ENCODE measurements around the gene SP140L. TPM values are rescaled to one million over a fixed set of nuclear protein-coding genes. Genes with fewer than 3 reads are reported as not detected.
A peak's percentile ranks its signal among the peaks of the same experiment; 100 is the strongest.

The SP140L gene
- total and polyA plus RNA-seq, 10 of the 15 experiments (the other 5 are each of a cell fraction or from before 2014, with no cell fraction given) = 4.7 to 28.6 (median 15.0) TPM

GRCh38 chr2:230326453-230327417, at the start of gene SP140L (continued):
- TF ChIP-seq BCLAF1 (IDR thresholded peaks at IDR 0.05) (no peak), EGR1 (IDR thresholded peaks at IDR 0.05; ENCODE audit: borderline replicate concordance in 1 of 2, low read depth in 2 of 2, low read length in 2 of 2) (no peak), TBL1XR1 (IDR thresholded peaks at IDR 0.05; ENCODE audit: low read depth, low read length) (0 out of 2 replicates have a peak, but pooled peaks have one; percentile 19), IRF4 (IDR thresholded peaks at IDR 0.05; ENCODE audit: low read depth, low read length) (no peak), ZBTB11 (CRISPR knock-in tag; IDR thresholded peaks at IDR 0.05) (no peak), ESRRA (IDR thresholded peaks at IDR 0.05; ENCODE audit: low read length) (no peak), ETV6 (conservative IDR thresholded peaks at IDR 0.05 in 1 of 2, IDR thresholded peaks at IDR 0.05 in 1 of 2; ENCODE audit: borderline replicate concordance in 1 of 2, low read depth in 1 of 2) (peak in 1 of 2 experiments; percentile 74; a peak in 1 of 4 replicates), MYC (IDR thresholded peaks at IDR 0.05; ENCODE audit: insufficient read depth, insufficient read length, insufficient replicate concordance, low read length, severe bottlenecking) (no peak), NR2C1 (IDR thresholded peaks at IDR 0.05) (peak; percentile 95), BMI1 (IDR thresholded peaks at IDR 0.05; ENCODE audit: borderline replicate concordance) (no peak), MEF2B (IDR thresholded peaks at IDR 0.05; ENCODE audit: partially characterized antibody, poor library complexity, severe bottlenecking) (no peak), NR2C2 (IDR thresholded peaks at IDR 0.05; ENCODE audit: borderline replicate concordance, control insufficient read depth, insufficient read length, low read depth) (no peak), NFYB (IDR thresholded peaks at IDR 0.05; ENCODE audit: insufficient read depth, low read depth, low read length) (no peak), KDM1A (IDR thresholded peaks at IDR 0.05; ENCODE audit: borderline replicate concordance) (no peak)
- TF ChIP-seq, protein P1, sequence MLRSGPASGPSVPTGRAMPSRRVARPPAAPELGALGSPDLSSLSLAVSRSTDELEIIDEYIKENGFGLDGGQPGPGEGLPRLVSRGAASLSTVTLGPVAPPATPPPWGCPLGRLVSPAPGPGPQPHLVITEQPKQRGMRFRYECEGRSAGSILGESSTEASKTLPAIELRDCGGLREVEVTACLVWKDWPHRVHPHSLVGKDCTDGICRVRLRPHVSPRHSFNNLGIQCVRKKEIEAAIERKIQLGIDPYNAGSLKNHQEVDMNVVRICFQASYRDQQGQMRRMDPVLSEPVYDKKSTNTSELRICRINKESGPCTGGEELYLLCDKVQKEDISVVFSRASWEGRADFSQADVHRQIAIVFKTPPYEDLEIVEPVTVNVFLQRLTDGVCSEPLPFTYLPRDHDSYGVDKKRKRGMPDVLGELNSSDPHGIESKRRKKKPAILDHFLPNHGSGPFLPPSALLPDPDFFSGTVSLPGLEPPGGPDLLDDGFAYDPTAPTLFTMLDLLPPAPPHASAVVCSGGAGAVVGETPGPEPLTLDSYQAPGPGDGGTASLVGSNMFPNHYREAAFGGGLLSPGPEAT (IDR thresholded peaks at IDR 0.05; ENCODE audit: low read depth) = peak; percentile 43; the same call in 1 of the 2 replicates

Data from GM12878 (cell line).